ENCODE data around the gene OR13A1. TPM values are rescaled to one million over a fixed set of nuclear protein-coding genes. Genes with fewer than 3 reads are reported as not detected.
"Not testable (repeated sequence)": the region's sequence is repeated elsewhere in the genome, so short reads cannot be mapped to it uniquely, and the experiment has no call there.

OR13A1 gene
- total RNA-seq, 2 donors from 2014 or later = not detected

GRCh38 chr10:45319702-45320101, 4.3 kb upstream of the OR13A1 start:
- H3K36me3 Mint-ChIP-seq (ENCODE audit: low read depth) = no peaks in the 10 kb centered on the region
- H3K4me3 Mint-ChIP-seq = no peak overlapping the region
- H3K27ac Mint-ChIP-seq = no peak overlapping the region
- ATAC-seq (replicated peaks) = no peak
- peaks cover 4% of the 10 kb centered on the region for H3K27me3 Mint-ChIP-seq
- peaks cover 5% of the 10 kb centered on the region for H3K9me3 Mint-ChIP-seq
- no peaks in the 10 kb centered on the region for H3K4me1 Mint-ChIP-seq

- no peak for ATAC-seq (replicated peaks)
- H3K36me3 Mint-ChIP-seq (ENCODE audit: low read depth) = no peaks in the 10 kb centered on the region
- no peak overlapping the region for H3K27ac Mint-ChIP-seq
- H3K27me3 Mint-ChIP-seq = no peaks in the 10 kb centered on the region
- no peaks in the 10 kb centered on the region for H3K4me1 Mint-ChIP-seq
- H3K4me3 Mint-ChIP-seq = no peak overlapping the region
- H3K9me3 Mint-ChIP-seq = peaks cover 15% of the 10 kb centered on the region
Measured at GRCh38 chr10:45313264-45313873, 2.0 kb downstream of the OR13A1 start.

GRCh38 chr10:45308707-45309106, 6.7 kb downstream of the OR13A1 start:
- no peak for ATAC-seq (replicated peaks)
- H3K27me3 Mint-ChIP-seq = no peaks in the 10 kb centered on the region
- no peaks in the 10 kb centered on the region for H3K36me3 Mint-ChIP-seq (ENCODE audit: low read depth)
- H3K4me3 Mint-ChIP-seq = no peak overlapping the region
- H3K27ac Mint-ChIP-seq = no peak overlapping the region
- no peaks in the 10 kb centered on the region for H3K4me1 Mint-ChIP-seq
- peaks cover 15% of the 10 kb centered on the region for H3K9me3 Mint-ChIP-seq

GRCh38 chr10:45302573-45302972, 12.8 kb downstream of the OR13A1 start:
- H3K9me3 Mint-ChIP-seq = no peaks in the 10 kb centered on the region
- no peak overlapping the region for H3K4me3 Mint-ChIP-seq
- H3K4me1 Mint-ChIP-seq = peaks cover 12% of the 10 kb centered on the region
- ATAC-seq (replicated peaks) = no peak
- H3K36me3 Mint-ChIP-seq (ENCODE audit: low read depth) = no peaks in the 10 kb centered on the region
- peaks cover 9% of the 10 kb centered on the region for H3K27me3 Mint-ChIP-seq
- no peak overlapping the region for H3K27ac Mint-ChIP-seq

- peaks cover 12% of the 10 kb centered on the region for H3K4me1 Mint-ChIP-seq
- H3K27me3 Mint-ChIP-seq; H3K9me3 Mint-ChIP-seq; H3K36me3 Mint-ChIP-seq (ENCODE audit: low read depth); ATAC-seq (replicated peaks): not testable (repeated sequence)
- H3K4me3 Mint-ChIP-seq = peak overlapping the region; percentile 64
- H3K27ac Mint-ChIP-seq = peak overlapping the region; percentile 70
Measured at GRCh38 chr10:45298341-45298955, 17.0 kb downstream of the OR13A1 start.

GRCh38 chr10:45294681-45295080, 20.7 kb downstream of the OR13A1 start:
- H3K27ac Mint-ChIP-seq = no peak overlapping the region
- no peaks in the 10 kb centered on the region for H3K36me3 Mint-ChIP-seq (ENCODE audit: low read depth)
- ATAC-seq (replicated peaks) = peak; percentile 21
- no peak overlapping the region for H3K4me3 Mint-ChIP-seq
- peaks cover 3% of the 10 kb centered on the region for H3K9me3 Mint-ChIP-seq
- H3K4me1 Mint-ChIP-seq = peaks cover 18% of the 10 kb centered on the region
- H3K27me3 Mint-ChIP-seq = no peaks in the 10 kb centered on the region

- no peak overlapping the region for H3K27ac Mint-ChIP-seq
- no peak overlapping the region for H3K4me3 Mint-ChIP-seq
- peaks cover 3% of the 10 kb centered on the region for H3K9me3 Mint-ChIP-seq
- H3K27me3 Mint-ChIP-seq = no peaks in the 10 kb centered on the region
- peaks cover 6% of the 10 kb centered on the region for H3K4me1 Mint-ChIP-seq
- H3K36me3 Mint-ChIP-seq (ENCODE audit: low read depth) = no peaks in the 10 kb centered on the region
- ATAC-seq (replicated peaks) = no peak
Measured at GRCh38 chr10:45286980-45287379, 28.4 kb downstream of the OR13A1 start.

- H3K9me3 Mint-ChIP-seq = no peaks in the 10 kb centered on the region
- no peak for ATAC-seq (replicated peaks)
- no peak overlapping the region for H3K27ac Mint-ChIP-seq
- H3K36me3 Mint-ChIP-seq (ENCODE audit: low read depth) = no peaks in the 10 kb centered on the region
- H3K27me3 Mint-ChIP-seq = peaks cover 3% of the 10 kb centered on the region
- H3K4me3 Mint-ChIP-seq = no peak overlapping the region
- no peaks in the 10 kb centered on the region for H3K4me1 Mint-ChIP-seq
Measured at GRCh38 chr10:45282061-45282460, 33.3 kb downstream of the OR13A1 start.

- H3K27me3 Mint-ChIP-seq = peaks cover 3% of the 10 kb centered on the region
- no peaks in the 10 kb centered on the region for H3K36me3 Mint-ChIP-seq (ENCODE audit: low read depth)
- H3K4me1 Mint-ChIP-seq = no peaks in the 10 kb centered on the region
- no peak overlapping the region for H3K27ac Mint-ChIP-seq
- H3K9me3 Mint-ChIP-seq = no peaks in the 10 kb centered on the region
- ATAC-seq (replicated peaks) = no peak
- H3K4me3 Mint-ChIP-seq = no peak overlapping the region
Measured at GRCh38 chr10:45280113-45280760, 35.2 kb downstream of the OR13A1 start.

- Mint-ChIP-seq H3K4me1 (no peaks in the 10 kb centered on the region), H3K36me3 (ENCODE audit: low read depth) (no peaks in the 10 kb centered on the region), H3K27me3 (peaks cover 3% of the 10 kb centered on the region), H3K9me3 (no peaks in the 10 kb centered on the region), H3K4me3 (no peak overlapping the region), H3K27ac (no peak overlapping the region)
- ATAC-seq (replicated peaks) = no peak
Measured at GRCh38 chr10:45279682-45280081, 35.7 kb downstream of the OR13A1 start.

GRCh38 chr10:45278860-45279498, 36.4 kb downstream of the OR13A1 start:
- H3K4me1 Mint-ChIP-seq = no peaks in the 10 kb centered on the region
- no peak overlapping the region for H3K4me3 Mint-ChIP-seq
- no peaks in the 10 kb centered on the region for H3K9me3 Mint-ChIP-seq
- ATAC-seq (replicated peaks) = no peak
- H3K36me3 Mint-ChIP-seq (ENCODE audit: low read depth) = no peaks in the 10 kb centered on the region
- no peak overlapping the region for H3K27ac Mint-ChIP-seq
- peaks cover 3% of the 10 kb centered on the region for H3K27me3 Mint-ChIP-seq

GRCh38 chr10:45276146-45276545, 39.3 kb downstream of the OR13A1 start:
- not testable (repeated sequence) for H3K4me1 Mint-ChIP-seq; ATAC-seq (replicated peaks); H3K9me3 Mint-ChIP-seq; H3K36me3 Mint-ChIP-seq (ENCODE audit: low read depth); H3K27me3 Mint-ChIP-seq; H3K27ac Mint-ChIP-seq; H3K4me3 Mint-ChIP-seq

- ATAC-seq (replicated peaks) = no peak
- Mint-ChIP-seq H3K27me3 (peaks cover 3% of the 10 kb centered on the region), H3K9me3 (no peaks in the 10 kb centered on the region), H3K36me3 (ENCODE audit: low read depth) (no peaks in the 10 kb centered on the region), H3K4me3 (no peak overlapping the region), H3K27ac (no peak overlapping the region), H3K4me1 (no peaks in the 10 kb centered on the region)
Measured at GRCh38 chr10:45274364-45274763, 41.0 kb downstream of the OR13A1 start.

GRCh38 chr10:45267777-45268176, 47.6 kb downstream of the OR13A1 start:
- peaks cover 13% of the 10 kb centered on the region for H3K27me3 Mint-ChIP-seq
- ATAC-seq (replicated peaks); H3K4me3 Mint-ChIP-seq; H3K4me1 Mint-ChIP-seq; H3K9me3 Mint-ChIP-seq; H3K27ac Mint-ChIP-seq; H3K36me3 Mint-ChIP-seq (ENCODE audit: low read depth): not testable (repeated sequence)

GRCh38 chr10:45265996-45266395, 49.4 kb downstream of the OR13A1 start:
- Mint-ChIP-seq H3K4me1 (no peaks in the 10 kb centered on the region), H3K27me3 (peaks cover 22% of the 10 kb centered on the region), H3K36me3 (ENCODE audit: low read depth) (no peaks in the 10 kb centered on the region), H3K4me3 (no peak overlapping the region), H3K9me3 (peaks cover 5% of the 10 kb centered on the region), H3K27ac (no peak overlapping the region)
- no peak for ATAC-seq (replicated peaks)
